ENCODE data around the gene ABLIM1. TPM values are rescaled to one million over a fixed set of nuclear protein-coding genes. Genes with fewer than 3 reads are reported as not detected.

ABLIM1 gene
- total and polyA plus RNA-seq, 2 of the 13 experiments (the other 11 are each of a cell fraction or from before 2014, with no cell fraction given), result 59.4 to 92.7 TPM

DNA sequence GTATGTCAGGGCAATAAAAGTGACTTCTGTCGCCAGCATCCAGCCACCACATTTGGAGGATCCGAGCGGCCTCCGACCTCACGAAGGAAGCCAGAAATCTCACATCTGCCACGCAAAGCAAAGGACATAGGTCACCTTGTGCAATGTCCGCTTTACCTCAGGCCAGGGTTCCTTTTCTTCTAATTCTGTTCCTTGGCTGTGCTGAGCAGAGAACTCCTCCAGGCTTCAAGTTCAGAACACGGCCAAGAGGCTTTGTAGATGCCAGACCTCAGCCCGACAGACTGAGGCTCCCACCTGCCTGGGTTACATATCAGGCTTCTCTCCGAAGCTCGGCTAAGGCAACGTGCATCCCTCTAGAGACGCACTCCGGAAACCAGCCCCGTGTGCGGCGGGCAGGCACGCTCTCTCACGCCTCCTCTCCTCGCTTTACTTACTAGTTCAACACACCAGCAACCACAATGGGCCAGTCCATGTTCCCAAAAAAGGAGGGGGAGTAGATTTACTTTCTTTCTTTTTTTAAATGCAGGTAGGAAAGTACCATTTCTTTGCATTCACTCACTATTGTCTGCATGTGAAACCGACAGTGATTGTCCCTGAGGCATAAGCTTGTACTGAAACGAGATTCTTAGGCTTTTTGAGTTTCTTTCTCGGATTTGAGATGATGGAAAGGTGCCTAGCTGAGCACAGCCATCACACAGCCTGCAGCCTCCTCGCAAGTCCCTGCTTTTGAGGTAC lies 131.4 kb downstream of the ABLIM1 start (continued):
- TF ChIP-seq, protein P1, sequence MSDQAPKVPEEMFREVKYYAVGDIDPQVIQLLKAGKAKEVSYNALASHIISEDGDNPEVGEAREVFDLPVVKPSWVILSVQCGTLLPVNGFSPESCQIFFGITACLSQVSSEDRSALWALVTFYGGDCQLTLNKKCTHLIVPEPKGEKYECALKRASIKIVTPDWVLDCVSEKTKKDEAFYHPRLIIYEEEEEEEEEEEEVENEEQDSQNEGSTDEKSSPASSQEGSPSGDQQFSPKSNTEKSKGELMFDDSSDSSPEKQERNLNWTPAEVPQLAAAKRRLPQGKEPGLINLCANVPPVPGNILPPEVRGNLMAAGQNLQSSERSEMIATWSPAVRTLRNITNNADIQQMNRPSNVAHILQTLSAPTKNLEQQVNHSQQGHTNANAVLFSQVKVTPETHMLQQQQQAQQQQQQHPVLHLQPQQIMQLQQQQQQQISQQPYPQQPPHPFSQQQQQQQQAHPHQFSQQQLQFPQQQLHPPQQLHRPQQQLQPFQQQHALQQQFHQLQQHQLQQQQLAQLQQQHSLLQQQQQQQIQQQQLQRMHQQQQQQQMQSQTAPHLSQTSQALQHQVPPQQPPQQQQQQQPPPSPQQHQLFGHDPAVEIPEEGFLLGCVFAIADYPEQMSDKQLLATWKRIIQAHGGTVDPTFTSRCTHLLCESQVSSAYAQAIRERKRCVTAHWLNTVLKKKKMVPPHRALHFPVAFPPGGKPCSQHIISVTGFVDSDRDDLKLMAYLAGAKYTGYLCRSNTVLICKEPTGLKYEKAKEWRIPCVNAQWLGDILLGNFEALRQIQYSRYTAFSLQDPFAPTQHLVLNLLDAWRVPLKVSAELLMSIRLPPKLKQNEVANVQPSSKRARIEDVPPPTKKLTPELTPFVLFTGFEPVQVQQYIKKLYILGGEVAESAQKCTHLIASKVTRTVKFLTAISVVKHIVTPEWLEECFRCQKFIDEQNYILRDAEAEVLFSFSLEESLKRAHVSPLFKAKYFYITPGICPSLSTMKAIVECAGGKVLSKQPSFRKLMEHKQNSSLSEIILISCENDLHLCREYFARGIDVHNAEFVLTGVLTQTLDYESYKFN (CRISPR knock-in tag; conservative IDR thresholded peaks at IDR 0.05), result peak; percentile 70
- TF ChIP-seq RXRB (CRISPR knock-in tag; IDR thresholded peaks at IDR 0.05; ENCODE audit: borderline replicate concordance) (peak; percentile 63), SNRNP70 (IDR thresholded peaks at IDR 0.05; ENCODE audit: low read depth, low read length) (no peak), ATRX (CRISPR knock-in tag; IDR thresholded peaks at IDR 0.05; ENCODE audit: borderline replicate concordance) (no peak), ASH2L (IDR thresholded peaks at IDR 0.05; ENCODE audit: insufficient read length, low read depth, low read length) (peak; percentile 91), ZNF234 (CRISPR knock-in tag; conservative IDR thresholded peaks at IDR 0.05) (no peak), FOXJ3 (CRISPR knock-in tag; IDR thresholded peaks at IDR 0.05; ENCODE audit: borderline replicate concordance) (peak; percentile 62; the same call in 1 of the 2 replicates), ZNF224 (CRISPR knock-in tag; IDR thresholded peaks at IDR 0.05) (peak; percentile 65; the same call in 1 of the 2 replicates), NR2C2 (CRISPR knock-in tag; IDR thresholded peaks at IDR 0.05; ENCODE audit: borderline replicate concordance) (peak; percentile 74), FOXC1 (CRISPR knock-in tag; IDR thresholded peaks at IDR 0.05; ENCODE audit: borderline replicate concordance) (peak; percentile 92)
- TF ChIP-seq, protein P2, sequence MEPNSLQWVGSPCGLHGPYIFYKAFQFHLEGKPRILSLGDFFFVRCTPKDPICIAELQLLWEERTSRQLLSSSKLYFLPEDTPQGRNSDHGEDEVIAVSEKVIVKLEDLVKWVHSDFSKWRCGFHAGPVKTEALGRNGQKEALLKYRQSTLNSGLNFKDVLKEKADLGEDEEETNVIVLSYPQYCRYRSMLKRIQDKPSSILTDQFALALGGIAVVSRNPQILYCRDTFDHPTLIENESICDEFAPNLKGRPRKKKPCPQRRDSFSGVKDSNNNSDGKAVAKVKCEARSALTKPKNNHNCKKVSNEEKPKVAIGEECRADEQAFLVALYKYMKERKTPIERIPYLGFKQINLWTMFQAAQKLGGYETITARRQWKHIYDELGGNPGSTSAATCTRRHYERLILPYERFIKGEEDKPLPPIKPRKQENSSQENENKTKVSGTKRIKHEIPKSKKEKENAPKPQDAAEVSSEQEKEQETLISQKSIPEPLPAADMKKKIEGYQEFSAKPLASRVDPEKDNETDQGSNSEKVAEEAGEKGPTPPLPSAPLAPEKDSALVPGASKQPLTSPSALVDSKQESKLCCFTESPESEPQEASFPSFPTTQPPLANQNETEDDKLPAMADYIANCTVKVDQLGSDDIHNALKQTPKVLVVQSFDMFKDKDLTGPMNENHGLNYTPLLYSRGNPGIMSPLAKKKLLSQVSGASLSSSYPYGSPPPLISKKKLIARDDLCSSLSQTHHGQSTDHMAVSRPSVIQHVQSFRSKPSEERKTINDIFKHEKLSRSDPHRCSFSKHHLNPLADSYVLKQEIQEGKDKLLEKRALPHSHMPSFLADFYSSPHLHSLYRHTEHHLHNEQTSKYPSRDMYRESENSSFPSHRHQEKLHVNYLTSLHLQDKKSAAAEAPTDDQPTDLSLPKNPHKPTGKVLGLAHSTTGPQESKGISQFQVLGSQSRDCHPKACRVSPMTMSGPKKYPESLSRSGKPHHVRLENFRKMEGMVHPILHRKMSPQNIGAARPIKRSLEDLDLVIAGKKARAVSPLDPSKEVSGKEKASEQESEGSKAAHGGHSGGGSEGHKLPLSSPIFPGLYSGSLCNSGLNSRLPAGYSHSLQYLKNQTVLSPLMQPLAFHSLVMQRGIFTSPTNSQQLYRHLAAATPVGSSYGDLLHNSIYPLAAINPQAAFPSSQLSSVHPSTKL (CRISPR knock-in tag; IDR thresholded peaks at IDR 0.05), result peak; percentile 80
- TF ChIP-seq, protein P3, sequence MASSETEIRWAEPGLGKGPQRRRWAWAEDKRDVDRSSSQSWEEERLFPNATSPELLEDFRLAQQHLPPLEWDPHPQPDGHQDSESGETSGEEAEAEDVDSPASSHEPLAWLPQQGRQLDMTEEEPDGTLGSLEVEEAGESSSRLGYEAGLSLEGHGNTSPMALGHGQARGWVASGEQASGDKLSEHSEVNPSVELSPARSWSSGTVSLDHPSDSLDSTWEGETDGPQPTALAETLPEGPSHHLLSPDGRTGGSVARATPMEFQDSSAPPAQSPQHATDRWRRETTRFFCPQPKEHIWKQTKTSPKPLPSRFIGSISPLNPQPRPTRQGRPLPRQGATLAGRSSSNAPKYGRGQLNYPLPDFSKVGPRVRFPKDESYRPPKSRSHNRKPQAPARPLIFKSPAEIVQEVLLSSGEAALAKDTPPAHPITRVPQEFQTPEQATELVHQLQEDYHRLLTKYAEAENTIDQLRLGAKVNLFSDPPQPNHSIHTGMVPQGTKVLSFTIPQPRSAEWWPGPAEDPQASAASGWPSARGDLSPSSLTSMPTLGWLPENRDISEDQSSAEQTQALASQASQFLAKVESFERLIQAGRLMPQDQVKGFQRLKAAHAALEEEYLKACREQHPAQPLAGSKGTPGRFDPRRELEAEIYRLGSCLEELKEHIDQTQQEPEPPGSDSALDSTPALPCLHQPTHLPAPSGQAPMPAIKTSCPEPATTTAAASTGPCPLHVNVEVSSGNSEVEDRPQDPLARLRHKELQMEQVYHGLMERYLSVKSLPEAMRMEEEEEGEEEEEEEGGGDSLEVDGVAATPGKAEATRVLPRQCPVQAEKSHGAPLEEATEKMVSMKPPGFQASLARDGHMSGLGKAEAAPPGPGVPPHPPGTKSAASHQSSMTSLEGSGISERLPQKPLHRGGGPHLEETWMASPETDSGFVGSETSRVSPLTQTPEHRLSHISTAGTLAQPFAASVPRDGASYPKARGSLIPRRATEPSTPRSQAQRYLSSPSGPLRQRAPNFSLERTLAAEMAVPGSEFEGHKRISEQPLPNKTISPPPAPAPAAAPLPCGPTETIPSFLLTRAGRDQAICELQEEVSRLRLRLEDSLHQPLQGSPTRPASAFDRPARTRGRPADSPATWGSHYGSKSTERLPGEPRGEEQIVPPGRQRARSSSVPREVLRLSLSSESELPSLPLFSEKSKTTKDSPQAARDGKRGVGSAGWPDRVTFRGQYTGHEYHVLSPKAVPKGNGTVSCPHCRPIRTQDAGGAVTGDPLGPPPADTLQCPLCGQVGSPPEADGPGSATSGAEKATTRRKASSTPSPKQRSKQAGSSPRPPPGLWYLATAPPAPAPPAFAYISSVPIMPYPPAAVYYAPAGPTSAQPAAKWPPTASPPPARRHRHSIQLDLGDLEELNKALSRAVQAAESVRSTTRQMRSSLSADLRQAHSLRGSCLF (CRISPR knock-in tag; IDR thresholded peaks at IDR 0.05; ENCODE audit: borderline replicate concordance), result no peak
- TF ChIP-seq, protein P4, sequence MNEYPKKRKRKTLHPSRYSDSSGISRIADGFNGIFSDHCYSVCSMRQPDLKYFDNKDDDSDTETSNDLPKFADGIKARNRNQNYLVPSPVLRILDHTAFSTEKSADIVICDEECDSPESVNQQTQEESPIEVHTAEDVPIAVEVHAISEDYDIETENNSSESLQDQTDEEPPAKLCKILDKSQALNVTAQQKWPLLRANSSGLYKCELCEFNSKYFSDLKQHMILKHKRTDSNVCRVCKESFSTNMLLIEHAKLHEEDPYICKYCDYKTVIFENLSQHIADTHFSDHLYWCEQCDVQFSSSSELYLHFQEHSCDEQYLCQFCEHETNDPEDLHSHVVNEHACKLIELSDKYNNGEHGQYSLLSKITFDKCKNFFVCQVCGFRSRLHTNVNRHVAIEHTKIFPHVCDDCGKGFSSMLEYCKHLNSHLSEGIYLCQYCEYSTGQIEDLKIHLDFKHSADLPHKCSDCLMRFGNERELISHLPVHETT (CRISPR knock-in tag; conservative IDR thresholded peaks at IDR 0.05), result 0 out of 2 replicates have a peak, but pooled peaks have one; percentile 24

Measured in HepG2 (cell line).